Sigmoid colon (tissue), 4 donors: ENCODE results near the gene MCF2L.

Source experiments
- CTCF ChIP-seq, 4 experiments: fragments of 450-650 bp in 3 of 4; fragments of 200-600 bp in 1 of 4; IDR thresholded peaks; one replicate each; pipeline ENCODE4 v1.5.1; 2016 to 2019; ENCODE audit warnings: antibody characterized with exemption in 4 of 4, mild to moderate bottlenecking in 3 of 4, moderate library complexity in 2 of 4
- POLR2AphosphoS5 ChIP-seq, 4 donors: sonication (generic); formaldehyde crosslinking; IDR thresholded peaks; one replicate each; pipeline ENCODE4 v1.6.1; 2017; ENCODE audit warnings: antibody characterized with exemption in 4 of 4

GRCh38 chr13:112943309-112944125, 25.5 kb upstream of the MCF2L start:
- TF ChIP-seq CTCF (IDR thresholded peaks at IDR 0.05) (no peak), POLR2AphosphoS5 (IDR thresholded peaks at IDR 0.05) (no peak)
